ENCODE results near the gene HOXC11.

Gene HOXC11

GRCh38 chr12:53986686-53987483, 14.0 kb downstream of the HOXC11 start:
- no peak for DNase-seq

GRCh38 chr12:53987787-53988230, 14.9 kb downstream of the HOXC11 start:
- no peak for DNase-seq

- DNase-seq: no peak
Observed at GRCh38 chr12:53988541-53989226, 15.8 kb downstream of the HOXC11 start.

- DNase-seq: peak; percentile 34
Observed at GRCh38 chr12:53989227-53990113, 16.5 kb downstream of the HOXC11 start.

GRCh38 chr12:53990311-53991076, 17.6 kb downstream of the HOXC11 start:
- DNase-seq: no peak

GRCh38 chr12:53991077-53991460, 18.1 kb downstream of the HOXC11 start:
- DNase-seq: no peak

GRCh38 chr12:53992377-53992889, 19.5 kb downstream of the HOXC11 start:
- no peak for DNase-seq

GRCh38 chr12:53993162-53994008, 20.5 kb downstream of the HOXC11 start:
- no peak for DNase-seq

- no peak for DNase-seq
Observed at GRCh38 chr12:53994009-53994263, 21.0 kb downstream of the HOXC11 start.

- DNase-seq: no peak
Observed at GRCh38 chr12:53994264-53995001, 21.5 kb downstream of the HOXC11 start.

- no peak for DNase-seq
Observed at GRCh38 chr12:53995002-53995377, 22.1 kb downstream of the HOXC11 start.

- DNase-seq: no peak
Observed at GRCh38 chr12:53995378-53996239, 22.7 kb downstream of the HOXC11 start.

- no peak for DNase-seq
Observed at GRCh38 chr12:53996240-53997203, 23.6 kb downstream of the HOXC11 start.

- DNase-seq: no peak
Observed at GRCh38 chr12:53997204-53998109, 24.5 kb downstream of the HOXC11 start.

- no peak for DNase-seq
Observed at GRCh38 chr12:53998110-53998899, 25.4 kb downstream of the HOXC11 start.

- no peak for DNase-seq
Observed at GRCh38 chr12:53998900-53999236, 25.9 kb downstream of the HOXC11 start.
